PC-3 (cell line): Measurements from ENCODE around the gene CAMTA1. TPM values are rescaled to one million over a fixed set of nuclear protein-coding genes. Genes with fewer than 3 reads are reported as not detected.

Experiments used
- ATAC-seq: fragments of 200-7000 bp; cut with Tn5 transposase; 2 replicates; pipeline ENCODE4 v1.9.1; 2020; ENCODE audit warnings: mild to moderate bottlenecking, moderate library complexity
- BruUV-seq: library from RNA; stranded (reverse); fragments of 400-500 nt; replicated peaks from 2 replicates; lab custom pipeline; 2021; lab: Mats Ljungman, UMichigan
- CTCF ChIA-PET: fragments of 300-600 bp; sonication (Branson Sonifier 250); formaldehyde crosslinking; loops from one replicate; lab custom pipeline; 2022; ENCODE audit warnings: antibody characterized with exemption; lab: Charles Lee
- POLR2A ChIA-PET: fragments of 300-600 bp; sonication (Branson Sonifier 250); formaldehyde crosslinking; loops from one replicate; lab custom pipeline; 2022; ENCODE audit warnings: antibody characterized with exemption; ENCODE audit not compliant: unreplicated experiment; lab: Charles Lee
- DNase-seq: peaks from one replicate; pipeline ENCODE4 v3.0.0-alpha.2; 2015
- H2AFZ ChIP-seq: fragments of 300-600 bp; sonication (generic); 2 replicates; pipeline ENCODE4 v1.6.0; 2016; ENCODE audit warnings: antibody characterized with exemption, low read length
- H3F3A ChIP-seq: fragments of 300-600 bp; sonication (generic); one replicate; pipeline ENCODE4 v1.6.0; 2017; ENCODE audit warnings: antibody characterized with exemption, low read length, control low read depth, mild to moderate bottlenecking; ENCODE audit not compliant: unreplicated experiment
- H3K27ac ChIP-seq: fragments of 300-600 bp; sonication (generic); 2 replicates; pipeline ENCODE4 v1.5.1; 2016; ENCODE audit warnings: mild to moderate bottlenecking, low read length
- H3K27me3 ChIP-seq: fragments of 300-600 bp; sonication (generic); 2 replicates; pipeline ENCODE4 v1.6.1; 2016; ENCODE audit warnings: low read length, mixed read lengths
- H3K36me3 ChIP-seq: fragments of 300-600 bp; sonication (generic); 2 replicates; pipeline ENCODE4 v1.6.1; 2016; ENCODE audit warnings: low read depth, mixed run types, low read length, mixed read lengths
- H3K4me1 ChIP-seq: fragments of 300-600 bp; sonication (generic); 2 replicates; pipeline ENCODE4 v1.5.1; 2016; ENCODE audit warnings: low read length; ENCODE audit not compliant: insufficient read depth
- H3K4me2 ChIP-seq: fragments of 300-600 bp; sonication (generic); 2 replicates; pipeline ENCODE4 v1.6.0; 2016; ENCODE audit warnings: low read length
- H3K4me3 ChIP-seq: fragments of 300-600 bp; sonication (generic); 2 replicates; pipeline ENCODE4 v1.5.1; 2016; ENCODE audit warnings: mild to moderate bottlenecking, low read length, mixed read lengths
- H3K79me2 ChIP-seq: fragments of 300-600 bp; sonication (generic); 2 replicates; pipeline ENCODE4 v1.6.1; 2017; ENCODE audit warnings: low read length, mixed read lengths
- H3K9ac ChIP-seq: fragments of 300-600 bp; sonication (generic); 2 replicates; pipeline ENCODE4 v1.6.0; 2016; ENCODE audit warnings: mild to moderate bottlenecking, low read length
- H3K9me2 ChIP-seq: fragments of 300-600 bp; sonication (generic); replicated peaks from 2 replicates; pipeline ENCODE4 v1.6.1; 2016; ENCODE audit warnings: mixed run types, low read length, mixed read lengths
- H3K9me3 ChIP-seq: fragments of 300-600 bp; sonication (generic); 2 replicates; pipeline ENCODE4 v1.6.1; 2016; ENCODE audit warnings: low read length, mixed read lengths
- H4K20me1 ChIP-seq: fragments of 300-600 bp; sonication (generic); 2 replicates; pipeline ENCODE4 v1.6.1; 2016; ENCODE audit warnings: low read length, mixed read lengths
- CTCF ChIP-seq: fragments of 300-600 bp; sonication (generic); conservative IDR thresholded peaks from 2 replicates; pipeline ENCODE4 v1.5.1; 2017; ENCODE audit warnings: antibody characterized with exemption, low read depth, mild to moderate bottlenecking, low read length
- EZH2 ChIP-seq: fragments of 300-600 bp; sonication (generic); IDR thresholded peaks from one replicate; pipeline ENCODE4 v1.6.1; 2017; ENCODE audit warnings: antibody characterized with exemption, mild to moderate bottlenecking, low read length; ENCODE audit not compliant: unreplicated experiment
- EZH2phosphoT487 ChIP-seq: fragments of 300-600 bp; sonication (generic); IDR thresholded peaks from 2 replicates; pipeline ENCODE4 v1.6.1; 2018; ENCODE audit warnings: mild to moderate bottlenecking, antibody characterized with exemption, low read length, borderline replicate concordance
- intact Hi-C: fragments of 100-400 bp; cut with micrococcal nuclease; formaldehyde crosslinking; loops from 2 replicates; pipeline ENCODE4 v1.9.0; 2023
- total RNA-seq: library from RNA; depleted of rRNA; stranded (reverse); fragments of >200 nt; gene quantifications from 2 replicates; pipeline ENCODE4 v1.2.3, GENCODE V29; 2014

CAMTA1 gene
- total RNA-seq, 1 experiment from 2014 or later: 40.8 TPM

- Histone ChIP-seq H3K4me3 (no peak overlapping the region), H3K79me2 (no peaks in the 10 kb centered on the region), H3K27me3 (peaks cover 32% of the 10 kb centered on the region), H3F3A (no peaks in the 10 kb centered on the region), H3K4me1 (peaks cover 12% of the 10 kb centered on the region; the same call in 1 of the 2 replicates), H3K9me2 (no peaks in the 10 kb centered on the region), H3K36me3 (no peaks in the 10 kb centered on the region), H3K4me2 (no peak overlapping the region), H3K9ac (no peak overlapping the region), H4K20me1 (no peaks in the 10 kb centered on the region), H3K27ac (no peak overlapping the region), H2AFZ (no peak overlapping the region), H3K9me3 (no peaks in the 10 kb centered on the region)
- POLR2A ChIA-PET: no interaction called here
- DNase-seq: no peak
- ATAC-seq: no peak
- intact Hi-C loops: no loop called here
- CTCF ChIA-PET: no interaction called here
- TF ChIP-seq EZH2 (no peak), CTCF (no peak), EZH2phosphoT487 (no peak)
- no TSS peak for BruUV-seq
Observed at GRCh38 chr1:7552402-7552801, 767.1 kb downstream of the CAMTA1 start.

GRCh38 chr1:7553042-7553690, 767.9 kb downstream of the CAMTA1 start:
- peaks cover 39% of the 10 kb centered on the region for H3K27me3 ChIP-seq
- no peak overlapping the region for H3K4me2 ChIP-seq
- peaks cover 12% of the 10 kb centered on the region; the same call in 1 of the 2 replicates for H3K4me1 ChIP-seq
- H2AFZ ChIP-seq: no peak overlapping the region
- H3K9ac ChIP-seq: no peak overlapping the region
- ATAC-seq (no peak), DNase-seq (no peak)
- H3K9me2 ChIP-seq: no peaks in the 10 kb centered on the region
- no peak overlapping the region for H3K27ac ChIP-seq
- no peaks in the 10 kb centered on the region for H4K20me1 ChIP-seq
- H3K79me2 ChIP-seq: no peaks in the 10 kb centered on the region
- no peaks in the 10 kb centered on the region for H3F3A ChIP-seq
- H3K9me3 ChIP-seq: no peaks in the 10 kb centered on the region
- H3K36me3 ChIP-seq: no peaks in the 10 kb centered on the region
- no peak for TF ChIP-seq EZH2
- TF ChIP-seq CTCF: no peak
- no peak for TF ChIP-seq EZH2phosphoT487
- CTCF ChIA-PET: no interaction called here
- no TSS peak for BruUV-seq
- H3K4me3 ChIP-seq: no peak overlapping the region
- intact Hi-C loops: no loop called here
- POLR2A ChIA-PET: no interaction called here

GRCh38 chr1:7554385-7555235, 769.4 kb downstream of the CAMTA1 start:
- H3K27me3 ChIP-seq: peaks cover 53% of the 10 kb centered on the region
- no peaks in the 10 kb centered on the region for H3K9me2 ChIP-seq
- CTCF ChIA-PET: no interaction called here

More at GRCh38 chr1:7554385-7555235, 769.4 kb downstream of the CAMTA1 start:
- Histone ChIP-seq H3K27ac (no peak overlapping the region), H3K4me2 (no peak overlapping the region), H3F3A (no peaks in the 10 kb centered on the region), H2AFZ (no peak overlapping the region), H3K79me2 (no peaks in the 10 kb centered on the region), H4K20me1 (no peaks in the 10 kb centered on the region), H3K4me3 (no peak overlapping the region), H3K9me3 (no peaks in the 10 kb centered on the region), H3K36me3 (no peaks in the 10 kb centered on the region), H3K9ac (no peak overlapping the region), H3K4me1 (peaks cover 6% of the 10 kb centered on the region; the same call in 1 of the 2 replicates)
- intact Hi-C loops: no loop called here
- ATAC-seq: no peak
- no peak for TF ChIP-seq EZH2phosphoT487
- no peak for TF ChIP-seq CTCF
- no peak for TF ChIP-seq EZH2
- BruUV-seq: no TSS peak
- POLR2A ChIA-PET: no interaction called here
- no peak for DNase-seq
